Activated CD8-positive, alpha-beta memory T cell treated with anti-CD3 and anti-CD28 coated beads, Interleukin-2, amount 50 U/mL, for 1 hour (primary cell): ENCODE measurements around the gene ERBB4.

ENCODE experiments used
- DNase-seq: peaks from one replicate; pipeline ENCODE4 v3.0.0-alpha.2; 2020; ENCODE audit errors: extremely low read depth

ERBB4 gene

GRCh38 chr2:211829725-211830124 is 708.9 kb downstream of the ERBB4 start:
- DNase-seq, result no peak

GRCh38 chr2:211823886-211824479 is 714.6 kb downstream of the ERBB4 start:
- DNase-seq, result no peak

- DNase-seq, result no peak
These were observed 715.8 kb downstream of the ERBB4 start for GRCh38 chr2:211822686-211823335.

- DNase-seq, result no peak
These were observed 721.8 kb downstream of the ERBB4 start for GRCh38 chr2:211816754-211817153.

- DNase-seq, result no peak
These were observed 726.0 kb downstream of the ERBB4 start for GRCh38 chr2:211812587-211812986.

- no peak for DNase-seq
These were observed 735.9 kb downstream of the ERBB4 start for GRCh38 chr2:211802666-211803065.

GRCh38 chr2:211800001-211800400 is 738.6 kb downstream of the ERBB4 start:
- DNase-seq, result no peak

- no peak for DNase-seq
These were observed 739.7 kb downstream of the ERBB4 start for GRCh38 chr2:211798868-211799267.

GRCh38 chr2:211793690-211794089 is 744.9 kb downstream of the ERBB4 start:
- no peak for DNase-seq

- DNase-seq, result no peak
These were observed 748.6 kb downstream of the ERBB4 start for GRCh38 chr2:211789982-211790381.

- no peak for DNase-seq
These were observed 771.9 kb downstream of the ERBB4 start for GRCh38 chr2:211766689-211767088.

- no peak for DNase-seq
These were observed 776.1 kb downstream of the ERBB4 start for GRCh38 chr2:211762479-211762878.

- DNase-seq, result no peak
These were observed 778.5 kb downstream of the ERBB4 start for GRCh38 chr2:211760103-211760502.

GRCh38 chr2:211756266-211756665 is 782.3 kb downstream of the ERBB4 start:
- no peak for DNase-seq

- DNase-seq, result no peak
These were observed 783.4 kb downstream of the ERBB4 start for GRCh38 chr2:211755187-211755586.

- DNase-seq, result no peak
These were observed 786.8 kb downstream of the ERBB4 start for GRCh38 chr2:211751848-211752247.

- DNase-seq, result no peak
These were observed 790.3 kb downstream of the ERBB4 start for GRCh38 chr2:211748339-211748738.

- DNase-seq, result no peak
These were observed 793.1 kb downstream of the ERBB4 start for GRCh38 chr2:211745295-211746097.

GRCh38 chr2:211744379-211744778 is 794.2 kb downstream of the ERBB4 start:
- no peak for DNase-seq

- no peak for DNase-seq
These were observed 796.6 kb downstream of the ERBB4 start for GRCh38 chr2:211741966-211742365.

GRCh38 chr2:211737282-211737681 is 801.3 kb downstream of the ERBB4 start:
- DNase-seq, result no peak

GRCh38 chr2:211730215-211730614 is 808.4 kb downstream of the ERBB4 start:
- DNase-seq, result no peak

GRCh38 chr2:211729433-211729832 is 809.2 kb downstream of the ERBB4 start:
- no peak for DNase-seq
